IPS-18c (cell line): ENCODE results near the gene ENDOV.

Experiments
- H3K4me3 ChIP-seq: 2 replicates; pipeline ENCODE4 v1.7.0; 2013; ENCODE audit warnings: low read depth, mild to moderate bottlenecking, low read length, moderate library complexity; ENCODE audit not compliant: insufficient read depth
- H3K9me3 ChIP-seq: one replicate; pipeline ENCODE4 v1.6.1; 2013; ENCODE audit warnings: mild to moderate bottlenecking, low read length, moderate library complexity; ENCODE audit not compliant: control insufficient read depth, insufficient read depth

The ENDOV gene

GRCh38 chr17:80414803-80415625, at the start of gene ENDOV:
Gene ENDOV, plus strand, starts transcription at chr17:80415167. Its CDS starts 28 bp downstream, at chr17:80415195.
- Histone ChIP-seq H3K4me3 (peak within 1 kb of the TSS; percentile 100), H3K9me3 (no peaks in the 10 kb centered on the region)

GRCh38 chr17:80365983-80366382, 49.0 kb upstream of the ENDOV start:
- Histone ChIP-seq H3K9me3 (no peaks in the 10 kb centered on the region), H3K4me3 (no peak overlapping the region)

- Histone ChIP-seq H3K4me3 (no peak overlapping the region), H3K9me3 (no peaks in the 10 kb centered on the region)
Observed at GRCh38 chr17:80367503-80367902, 47.5 kb upstream of the ENDOV start.

DNA sequence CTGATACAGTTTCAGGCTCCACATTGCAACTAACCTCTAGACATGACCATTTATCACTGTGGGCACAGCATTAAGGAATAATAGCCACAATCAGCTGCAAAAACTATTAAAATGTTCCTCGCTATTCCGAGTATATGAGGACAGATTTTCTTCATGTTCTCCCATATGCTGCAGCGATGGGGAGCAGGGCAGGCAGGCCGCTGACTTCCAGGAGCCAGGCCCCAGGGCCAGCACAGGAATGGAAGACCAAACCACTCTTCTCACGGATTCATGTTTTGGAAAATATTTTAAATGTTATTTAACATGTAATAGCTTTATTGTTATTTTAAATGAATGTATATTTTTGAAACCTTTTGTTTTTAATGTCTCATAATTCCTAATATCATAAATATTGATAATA, 43.8 kb upstream of the ENDOV start:
- Histone ChIP-seq H3K9me3 (no peaks in the 10 kb centered on the region), H3K4me3 (no peak overlapping the region)

GRCh38 chr17:80372456-80372855, 42.5 kb upstream of the ENDOV start:
- Histone ChIP-seq H3K9me3 (no peaks in the 10 kb centered on the region), H3K4me3 (no peak overlapping the region)

GRCh38 chr17:80372922-80373570, 41.9 kb upstream of the ENDOV start:
- Histone ChIP-seq H3K9me3 (no peaks in the 10 kb centered on the region), H3K4me3 (no peak overlapping the region)

DNA sequence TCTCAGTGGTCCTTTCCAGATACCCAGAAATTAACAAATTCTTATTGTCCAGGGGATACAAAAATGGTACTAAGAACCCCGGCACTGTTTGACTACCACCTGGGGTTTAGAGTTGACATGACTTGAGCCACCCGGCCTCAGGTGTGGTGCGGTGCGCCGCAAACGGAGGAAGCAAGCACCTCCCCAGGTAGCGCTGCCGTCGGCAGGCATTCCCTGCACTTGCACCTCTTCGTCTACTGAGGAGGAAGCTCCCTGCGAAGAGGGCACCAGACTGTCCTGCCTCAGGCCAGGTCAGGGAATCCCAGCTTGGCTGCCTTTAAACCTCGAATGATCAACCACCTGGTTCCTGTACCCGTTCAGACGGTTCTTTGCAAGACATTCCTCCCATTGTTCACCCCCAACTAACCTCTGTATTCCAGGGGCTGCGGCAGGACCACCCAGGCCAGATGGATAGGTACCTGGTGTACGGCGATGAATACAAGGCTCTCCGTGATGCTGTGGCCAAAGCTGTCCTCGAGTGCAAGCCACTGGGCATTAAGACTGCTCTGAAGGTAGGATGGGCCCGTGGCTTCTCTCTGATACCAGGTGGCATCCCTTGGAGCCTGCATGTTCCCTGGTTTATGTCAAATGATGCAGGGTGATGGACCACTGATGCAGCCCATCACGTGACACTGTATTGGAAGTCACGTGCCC, 40.8 kb upstream of the ENDOV start:
- H3K9me3 ChIP-seq = no peaks in the 10 kb centered on the region
- H3K4me3 ChIP-seq = no peak overlapping the region

DNA sequence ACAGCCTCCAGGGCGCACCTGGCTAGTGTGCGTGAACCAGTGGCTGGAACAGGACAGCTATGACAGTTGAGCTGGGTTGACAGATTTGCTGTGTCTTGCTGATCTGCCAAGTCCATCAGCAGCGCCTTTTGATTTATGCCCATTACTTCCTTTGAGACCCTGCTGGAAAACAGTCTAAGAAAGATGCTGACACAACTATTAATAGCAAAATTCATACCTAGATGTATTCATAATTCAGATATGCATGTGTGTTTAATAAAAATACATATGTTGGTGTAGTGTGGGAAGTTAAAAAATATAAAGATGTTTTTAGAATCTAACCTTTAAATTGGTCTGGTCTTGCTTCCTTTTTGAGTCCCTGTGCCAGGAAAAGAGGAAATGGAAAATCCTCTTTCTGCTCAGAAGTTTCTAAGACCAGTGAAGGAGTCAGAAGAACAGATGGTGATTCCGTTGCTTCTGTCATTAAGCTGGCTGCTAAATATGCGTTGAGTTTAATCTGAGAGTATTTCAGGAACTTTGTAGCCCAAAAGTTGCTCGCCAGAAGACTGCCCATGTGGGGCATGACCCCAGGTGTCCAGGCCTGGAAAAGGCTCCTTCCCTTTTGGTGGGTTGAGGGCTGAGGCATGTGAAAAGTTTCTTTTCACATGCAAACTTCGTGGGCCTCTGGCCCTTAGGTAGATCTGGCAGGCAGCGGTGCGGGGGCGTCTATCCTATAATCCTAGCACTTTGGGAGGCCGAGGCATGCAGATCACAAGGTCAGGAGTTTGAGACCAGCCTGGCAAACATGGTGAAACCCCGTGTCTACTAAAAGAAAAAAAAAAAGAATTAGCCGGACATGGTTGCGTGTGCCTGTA, 40.0 kb upstream of the ENDOV start:
- Histone ChIP-seq H3K9me3 (no peaks in the 10 kb centered on the region), H3K4me3 (no peak overlapping the region)

GRCh38 chr17:80376531-80376930, 38.4 kb upstream of the ENDOV start:
- no peaks in the 10 kb centered on the region for H3K9me3 ChIP-seq
- H3K4me3 ChIP-seq = no peak overlapping the region

GRCh38 chr17:80377798-80378197, 37.2 kb upstream of the ENDOV start:
- H3K4me3 ChIP-seq = no peak overlapping the region

DNA sequence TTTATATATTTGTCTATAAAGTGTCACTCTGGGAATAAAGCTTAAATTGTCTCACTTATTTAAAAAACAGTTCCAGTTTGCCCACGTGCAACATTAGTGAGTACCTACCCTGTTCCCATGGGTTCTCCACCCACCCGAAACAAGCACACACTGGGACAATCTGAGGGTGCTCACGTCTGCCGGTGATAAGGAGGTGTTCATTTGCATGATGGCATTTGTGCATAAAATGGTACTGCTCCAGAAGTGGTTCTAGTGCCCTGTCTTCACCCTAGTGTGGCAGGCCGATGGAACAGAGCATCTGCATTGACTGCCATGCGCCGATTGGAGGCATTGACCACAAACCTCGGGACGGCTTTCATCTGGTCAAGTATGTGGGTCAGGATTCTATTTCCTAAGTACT, 35.6 kb upstream of the ENDOV start:
- Histone ChIP-seq H3K9me3 (no peaks in the 10 kb centered on the region), H3K4me3 (no peak overlapping the region)

More at GRCh38 chr17:80377798-80378197, 37.2 kb upstream of the ENDOV start:
- no peaks in the 10 kb centered on the region for H3K9me3 ChIP-seq

DNA sequence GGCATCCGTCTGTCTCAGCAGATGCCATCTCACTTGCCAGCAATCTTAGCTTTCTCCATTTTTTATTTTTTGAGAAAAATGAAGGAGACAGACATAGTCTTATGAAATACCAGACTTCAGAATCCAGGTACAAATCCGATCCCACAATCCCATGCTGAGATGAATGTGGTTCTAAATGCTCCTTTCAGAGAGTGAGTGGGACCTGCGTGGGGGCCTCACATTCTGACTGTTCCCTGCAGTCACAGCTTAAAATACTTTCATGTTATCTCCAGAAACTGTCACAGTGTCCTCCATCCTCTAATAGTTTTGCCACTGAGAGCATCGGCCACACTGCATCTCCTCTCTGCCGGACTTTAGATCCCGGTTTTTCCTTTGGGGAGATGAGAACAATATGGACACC, 34.9 kb upstream of the ENDOV start:
- no peak overlapping the region for H3K4me3 ChIP-seq
- no peaks in the 10 kb centered on the region for H3K9me3 ChIP-seq

- no peaks in the 10 kb centered on the region for H3K9me3 ChIP-seq
- no peak overlapping the region for H3K4me3 ChIP-seq
Observed at GRCh38 chr17:80380555-80381002, 34.4 kb upstream of the ENDOV start.

- Histone ChIP-seq H3K9me3 (no peaks in the 10 kb centered on the region), H3K4me3 (no peak overlapping the region)
Observed at GRCh38 chr17:80381416-80381923, 33.5 kb upstream of the ENDOV start.

GRCh38 chr17:80382446-80382845, 32.5 kb upstream of the ENDOV start:
- Histone ChIP-seq H3K9me3 (no peaks in the 10 kb centered on the region), H3K4me3 (no peak overlapping the region)

DNA sequence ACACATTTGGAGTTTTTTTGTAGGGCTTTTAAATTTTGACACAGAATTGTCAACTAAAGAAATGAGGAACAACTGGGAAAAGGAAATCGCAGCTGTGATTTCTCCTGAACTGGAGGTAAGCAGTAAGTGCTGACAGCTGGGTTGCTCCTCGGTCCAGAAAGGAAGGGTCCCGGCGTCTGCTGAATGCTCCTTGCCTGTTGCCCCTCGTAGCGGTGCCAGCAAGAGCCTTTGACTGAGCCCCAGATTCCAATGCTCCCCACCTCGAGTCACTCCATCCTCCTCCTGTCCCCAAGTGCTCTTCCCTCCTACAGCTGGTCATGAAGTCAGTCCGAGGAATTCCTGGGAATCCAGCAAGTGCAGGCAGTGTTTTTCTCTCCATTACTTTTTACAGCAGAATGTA, 32.0 kb upstream of the ENDOV start:
- Histone ChIP-seq H3K9me3 (no peaks in the 10 kb centered on the region), H3K4me3 (no peak overlapping the region)
